ENCODE measurements around the gene C17orf113. TPM values are rescaled to one million over a fixed set of nuclear protein-coding genes. Genes with fewer than 3 reads are reported as not detected.

The C17orf113 gene
- total and polyA plus RNA-seq, 2 of the 13 experiments (the other 11 are each of a cell fraction or from before 2014, with no cell fraction given), result 0.87 to 1.1 TPM

DNA sequence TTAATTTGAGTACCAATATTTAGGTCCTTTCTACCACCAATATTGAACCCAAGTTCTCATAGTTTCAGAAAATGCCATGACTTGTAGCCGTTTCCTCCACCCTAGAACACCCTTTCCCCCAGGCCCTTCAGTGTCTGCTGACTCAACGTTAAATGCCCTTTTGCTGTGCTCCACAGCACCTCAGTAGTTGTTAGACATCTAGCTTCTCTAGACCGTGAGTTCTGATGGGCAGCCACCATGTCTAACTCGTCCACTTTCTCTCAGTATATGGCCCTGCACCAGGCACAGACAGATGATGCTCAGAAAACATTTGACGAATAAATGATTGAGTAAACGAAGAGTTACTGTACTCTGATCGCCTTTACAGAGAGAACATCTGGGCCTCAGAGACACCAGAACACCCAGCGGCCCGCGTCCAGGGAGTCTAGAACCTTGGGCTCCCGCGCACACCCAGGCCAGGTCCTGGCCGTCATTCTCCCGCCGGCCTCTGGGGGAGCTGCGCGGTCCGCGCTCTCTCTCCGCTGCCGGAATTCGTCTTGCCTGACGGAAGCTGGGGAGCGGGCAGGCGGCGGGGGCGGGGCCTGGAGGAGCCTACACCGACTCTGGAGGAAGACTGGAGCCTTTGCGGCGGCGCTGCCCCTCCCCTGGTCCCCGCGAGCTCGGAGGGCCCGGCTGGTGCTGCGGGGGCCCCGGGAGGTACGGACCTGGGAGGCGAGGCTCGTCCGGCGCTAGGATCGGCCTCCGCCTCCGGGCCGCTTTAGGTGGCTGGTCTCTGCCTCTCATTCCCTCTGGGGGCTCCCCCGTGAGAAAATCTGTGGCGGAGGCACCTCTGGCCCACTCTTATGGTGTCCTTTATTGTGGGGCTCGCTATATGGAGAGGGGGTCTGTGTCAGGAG, 30.6 kb downstream of the C17orf113 start, which contains the start of gene NKIRAS2 (continued):
- TF ChIP-seq FOXP4 (CRISPR knock-in tag; IDR thresholded peaks at IDR 0.05) (peak; percentile 62), TCF12 (IDR thresholded peaks at IDR 0.05) (no peak), TCF12 (CRISPR knock-in tag; IDR thresholded peaks at IDR 0.05) (peak; percentile 85; the same call in 1 of the 2 replicates), THAP11 (CRISPR knock-in tag; IDR thresholded peaks at IDR 0.05) (peak; percentile 96), KMT2A (CRISPR knock-in tag; IDR thresholded peaks at IDR 0.05) (peak; percentile 90), CENPT (CRISPR knock-in tag; IDR thresholded peaks at IDR 0.05; ENCODE audit: low read depth) (no peak), MEIS1 (CRISPR knock-in tag; IDR thresholded peaks at IDR 0.05; ENCODE audit: borderline replicate concordance) (peak; percentile 69; the same call in 1 of the 2 replicates), XBP1 (CRISPR knock-in tag; IDR thresholded peaks at IDR 0.05) (no peak), MBD4 (IDR thresholded peaks at IDR 0.05; ENCODE audit: borderline replicate concordance, low read length) (no peak), BCL6 (CRISPR knock-in tag; IDR thresholded peaks at IDR 0.05) (peak; percentile 76), ZNF883 (CRISPR knock-in tag; IDR thresholded peaks at IDR 0.05; ENCODE audit: not compliant biosample characterization) (no peak), NFYC (CRISPR knock-in tag; IDR thresholded peaks at IDR 0.05) (peak; percentile 46), GRHL1 (CRISPR knock-in tag; conservative IDR thresholded peaks at IDR 0.05) (no peak), NR0B2 (CRISPR knock-in tag; IDR thresholded peaks at IDR 0.05) (peak; percentile 43; the same call in 1 of the 2 replicates), RBFOX2 (IDR thresholded peaks at IDR 0.05; ENCODE audit: low read depth, low read length) (peak; percentile 97), NFKB2 (CRISPR knock-in tag; IDR thresholded peaks at IDR 0.05; ENCODE audit: borderline replicate concordance) (peak; percentile 90; the same call in 1 of the 2 replicates), SKI (IDR thresholded peaks at IDR 0.05; ENCODE audit: partially characterized antibody) (peak; percentile 63), ELF1 (CRISPR knock-in tag; IDR thresholded peaks at IDR 0.05) (peak; percentile 91), ZFP62 (CRISPR knock-in tag; IDR thresholded peaks at IDR 0.05) (peak; percentile 14; the same call in 1 of the 2 replicates), ZNF790 (CRISPR knock-in tag; IDR thresholded peaks at IDR 0.05; ENCODE audit: borderline replicate concordance) (no peak; the same call in 1 of the 2 replicates), ZNF335 (CRISPR knock-in tag; IDR thresholded peaks at IDR 0.05) (peak; percentile 76), ZNF547 (CRISPR knock-in tag; IDR thresholded peaks at IDR 0.05) (peak; percentile 53)
- TF ChIP-seq, protein P1, sequence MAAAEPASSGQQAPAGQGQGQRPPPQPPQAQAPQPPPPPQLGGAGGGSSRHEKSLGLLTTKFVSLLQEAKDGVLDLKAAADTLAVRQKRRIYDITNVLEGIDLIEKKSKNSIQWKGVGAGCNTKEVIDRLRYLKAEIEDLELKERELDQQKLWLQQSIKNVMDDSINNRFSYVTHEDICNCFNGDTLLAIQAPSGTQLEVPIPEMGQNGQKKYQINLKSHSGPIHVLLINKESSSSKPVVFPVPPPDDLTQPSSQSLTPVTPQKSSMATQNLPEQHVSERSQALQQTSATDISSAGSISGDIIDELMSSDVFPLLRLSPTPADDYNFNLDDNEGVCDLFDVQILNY (CRISPR knock-in tag; conservative IDR thresholded peaks at IDR 0.05), result no peak

Measured in HepG2 (cell line).